Activated CD4-positive, CD25-positive, alpha-beta regulatory T cell (primary cell): ENCODE measurements around the gene TMEM14C.
A peak's percentile ranks its signal among the peaks of the same experiment; 100 is the strongest.
"Not testable (repeated sequence)": the region's sequence is repeated elsewhere in the genome, so short reads cannot be mapped to it uniquely, and the experiment has no call there.

ENCODE experiments used
- DNase-seq, 4 experiments: peaks; one replicate each; lab custom pipeline; 2025; lab: John Stamatoyannopoulos, UW

The TMEM14C gene

GRCh38 chr6:10720960-10721849 lies 1.7 kb upstream of the TMEM14C start:
- not testable (repeated sequence) for DNase-seq

GRCh38 chr6:10721850-10722569 lies 860 bp upstream of the TMEM14C start:
- DNase-seq, result no peak

GRCh38 chr6:10722570-10722819 lies 375 bp upstream of the TMEM14C start:
- DNase-seq, result no peak

- no peak for DNase-seq
Measured at GRCh38 chr6:10723567-10723881, 654 bp downstream of the TMEM14C start.

- no peak for DNase-seq
Measured at GRCh38 chr6:10725044-10725443, 2.2 kb downstream of the TMEM14C start.

GRCh38 chr6:10725716-10726115 lies 2.8 kb downstream of the TMEM14C start:
- DNase-seq, result no peak

- no peak for DNase-seq
Measured at GRCh38 chr6:10730254-10730653, 7.4 kb downstream of the TMEM14C start.

- no peak for DNase-seq
Measured at GRCh38 chr6:10733151-10733715, 10.4 kb downstream of the TMEM14C start.

GRCh38 chr6:10733863-10734262 lies 11.0 kb downstream of the TMEM14C start:
- DNase-seq, result no peak

- DNase-seq, result no peak
Measured at GRCh38 chr6:10736731-10737130, 13.9 kb downstream of the TMEM14C start.

GRCh38 chr6:10740061-10740460 lies 17.2 kb downstream of the TMEM14C start:
- no peak for DNase-seq

- not testable (repeated sequence) for DNase-seq
Measured at GRCh38 chr6:10741643-10742042, 18.8 kb downstream of the TMEM14C start.

GRCh38 chr6:10742251-10742650 lies 19.4 kb downstream of the TMEM14C start:
- DNase-seq, result no peak

GRCh38 chr6:10743515-10743914 lies 20.6 kb downstream of the TMEM14C start:
- no peak for DNase-seq

- no peak for DNase-seq
Measured at GRCh38 chr6:10745116-10745515, 22.2 kb downstream of the TMEM14C start.

- DNase-seq, result no peak
Measured at GRCh38 chr6:10746915-10747250, 24.0 kb downstream of the TMEM14C start.

- peak; percentile 98 to 99 (median 99) for DNase-seq
Measured at GRCh38 chr6:10747251-10747972, 24.5 kb downstream of the TMEM14C start, which contains the start of gene TMEM14B. TMEM14B (plus strand) TSS chr6:10747805; CDS start chr6:10749246, 1,441 bp downstream.

- DNase-seq, result no peak
Measured at GRCh38 chr6:10749734-10750133, 26.9 kb downstream of the TMEM14C start.

GRCh38 chr6:10750568-10750967 lies 27.7 kb downstream of the TMEM14C start:
- not testable (repeated sequence) for DNase-seq

GRCh38 chr6:10751757-10752156 lies 28.9 kb downstream of the TMEM14C start:
- DNase-seq, result not testable (repeated sequence)

GRCh38 chr6:10756085-10756484 lies 33.2 kb downstream of the TMEM14C start:
- DNase-seq, result no peak

GRCh38 chr6:10759312-10759839 lies 36.5 kb downstream of the TMEM14C start:
- DNase-seq, result no peak
